SK-N-MC (cell line): ENCODE measurements around the gene LRP8.

Experiments used
- EZH2 ChIP-seq: fragments of 200-600 bp; sonication (generic); IDR thresholded peaks from one replicate; pipeline ENCODE4 v1.6.1; 2017; ENCODE audit warnings: antibody characterized with exemption
- POLR2AphosphoS5 ChIP-seq: IDR thresholded peaks from 2 replicates; pipeline ENCODE4 v1.6.1; 2012; ENCODE audit warnings: mild to moderate bottlenecking, low read depth, low read length, borderline replicate concordance

- TF ChIP-seq POLR2AphosphoS5 (no peak), EZH2 (no peak)
Observed at GRCh38 chr1:53281133-53281532, 46.7 kb downstream of the LRP8 start.
